Hepatocyte (in vitro differentiated cells): ENCODE measurements around the gene NUP210L. TPM values are rescaled to one million over a fixed set of nuclear protein-coding genes. Genes with fewer than 3 reads are reported as not detected.
"Not testable (repeated sequence)": the region's sequence is repeated elsewhere in the genome, so short reads cannot be mapped to it uniquely, and the experiment has no call there.

ENCODE experiments used
- DNase-seq: peaks from one replicate; pipeline ENCODE4 v3.0.0-alpha.2; 2016; ENCODE audit warnings: low spot score
- H2AFZ ChIP-seq: fragments of 200-600 bp; sonication (generic); 2 replicates; pipeline ENCODE4 v1.6.0; 2016; ENCODE audit warnings: antibody characterized with exemption, mild to moderate bottlenecking
- H3K27ac ChIP-seq: fragments of 200-600 bp; sonication (generic); 2 replicates; pipeline ENCODE4 v1.5.1; 2016; ENCODE audit warnings: mild to moderate bottlenecking
- H3K27me3 ChIP-seq: fragments of 200-600 bp; sonication (generic); 2 replicates; pipeline ENCODE4 v1.6.1; 2016
- H3K36me3 ChIP-seq: fragments of 200-600 bp; sonication (generic); replicated peaks from 2 replicates; pipeline ENCODE4 v1.5.1; 2016; ENCODE audit warnings: low read depth; ENCODE audit not compliant: insufficient read depth
- H3K4me1 ChIP-seq: fragments of 200-600 bp; sonication (generic); 2 replicates; pipeline ENCODE4 v1.5.1; 2016; ENCODE audit warnings: mild to moderate bottlenecking, moderate library complexity; ENCODE audit not compliant: insufficient read depth
- H3K4me2 ChIP-seq: fragments of 200-600 bp; sonication (generic); 2 replicates; pipeline ENCODE4 v1.6.0; 2016
- H3K4me3 ChIP-seq: fragments of 200-600 bp; sonication (generic); 2 replicates; pipeline ENCODE4 v1.5.1; 2016; ENCODE audit warnings: mild to moderate bottlenecking
- H3K79me2 ChIP-seq: fragments of 200-600 bp; sonication (generic); 2 replicates; pipeline ENCODE4 v1.6.0; 2017; ENCODE audit warnings: mild to moderate bottlenecking
- H3K9me2 ChIP-seq: fragments of 200-600 bp; sonication (generic); replicated peaks from 2 replicates; pipeline ENCODE4 v1.6.0; 2017; ENCODE audit warnings: mild to moderate bottlenecking; ENCODE audit not compliant: insufficient read depth
- H3K9me3 ChIP-seq: fragments of 200-600 bp; sonication (generic); 2 replicates; pipeline ENCODE4 v1.5.1; 2016; ENCODE audit warnings: low read depth, mild to moderate bottlenecking
- H4K20me1 ChIP-seq: fragments of 200-600 bp; sonication (generic); 2 replicates; pipeline ENCODE4 v1.6.0; 2016; ENCODE audit warnings: mild to moderate bottlenecking; ENCODE audit not compliant: insufficient read depth, poor library complexity, severe bottlenecking
- EZH2 ChIP-seq: fragments of 200-600 bp; sonication (generic); IDR thresholded peaks from 2 replicates; pipeline ENCODE4 v1.6.1; 2016; ENCODE audit warnings: antibody characterized with exemption, mild to moderate bottlenecking, borderline replicate concordance
- EZH2phosphoT487 ChIP-seq: fragments of 200-600 bp; sonication (generic); IDR thresholded peaks from one replicate; pipeline ENCODE4 v1.6.1; 2018; ENCODE audit warnings: antibody characterized with exemption, mild to moderate bottlenecking, low read depth, moderate library complexity; ENCODE audit not compliant: unreplicated experiment, severe bottlenecking
- WGBS: methylation state at CpG from one replicate; pipeline ENCODE4 v1.1.6; 2016; ENCODE audit warnings: low lambda C conversion rate; ENCODE audit errors: missing lambda C conversion rate; 5-methylcytosine and 5-hydroxymethylcytosine counted together
- polyA plus RNA-seq: library from polyadenylated mRNA; unstranded; fragments of >200 nt; fragmentation: Nextera tagmentation; extraction: Ambion mirVana; gene quantifications from 2 replicates; pipeline ENCODE4 v1.2.1, GENCODE V29; 2016
- total RNA-seq: library from RNA; depleted of rRNA; stranded (reverse); fragments of >200 nt; gene quantifications from 2 replicates; pipeline ENCODE4 v1.2.3, GENCODE V29; 2014
- TF ChIP-seq, protein P1 (sequence below): fragments of 200-600 bp; sonication (generic); IDR thresholded peaks from 2 replicates; pipeline ENCODE4 v1.5.1; 2016; ENCODE audit warnings: antibody characterized with exemption, mild to moderate bottlenecking; ENCODE audit not compliant: poor library complexity

NUP210L gene
- total and polyA plus RNA-seq, 2 experiments from 2014 or later: 0.03 TPM; not detected in 1

DNA sequence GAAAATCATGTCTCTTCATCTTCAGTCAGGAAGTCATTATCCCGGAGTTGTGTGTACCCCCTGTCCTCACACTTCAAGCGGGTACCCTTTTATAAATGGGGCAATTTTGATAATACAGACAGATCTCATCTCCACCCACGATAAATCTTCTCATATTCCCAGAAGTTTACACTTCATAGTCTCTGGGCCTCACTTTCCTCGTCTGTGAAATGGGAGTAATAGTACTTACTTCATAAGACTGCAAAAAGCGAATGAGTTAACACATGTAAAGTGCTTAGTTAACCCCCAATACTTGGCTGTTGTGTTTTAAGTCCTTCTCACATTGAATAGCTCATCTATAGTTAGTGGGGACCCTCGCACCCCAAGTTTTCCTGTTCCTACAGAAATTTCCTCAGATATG lies 820 bp downstream of the NUP210L start:
- Histone ChIP-seq H3K4me1 (peaks cover 7% of the 10 kb centered on the region), H3K27me3 (no peaks in the 10 kb centered on the region), H3K4me2 (no peak overlapping the region), H3K9me3 (no peaks in the 10 kb centered on the region), H3K4me3 (no peak overlapping the region), H3K79me2 (no peaks in the 10 kb centered on the region), H4K20me1 (no peaks in the 10 kb centered on the region), H3K9me2 (no peaks in the 10 kb centered on the region), H3K27ac (peak overlapping the region; percentile 87), H3K36me3 (no peaks in the 10 kb centered on the region), H2AFZ (no peak overlapping the region)
- TF ChIP-seq, protein P1, sequence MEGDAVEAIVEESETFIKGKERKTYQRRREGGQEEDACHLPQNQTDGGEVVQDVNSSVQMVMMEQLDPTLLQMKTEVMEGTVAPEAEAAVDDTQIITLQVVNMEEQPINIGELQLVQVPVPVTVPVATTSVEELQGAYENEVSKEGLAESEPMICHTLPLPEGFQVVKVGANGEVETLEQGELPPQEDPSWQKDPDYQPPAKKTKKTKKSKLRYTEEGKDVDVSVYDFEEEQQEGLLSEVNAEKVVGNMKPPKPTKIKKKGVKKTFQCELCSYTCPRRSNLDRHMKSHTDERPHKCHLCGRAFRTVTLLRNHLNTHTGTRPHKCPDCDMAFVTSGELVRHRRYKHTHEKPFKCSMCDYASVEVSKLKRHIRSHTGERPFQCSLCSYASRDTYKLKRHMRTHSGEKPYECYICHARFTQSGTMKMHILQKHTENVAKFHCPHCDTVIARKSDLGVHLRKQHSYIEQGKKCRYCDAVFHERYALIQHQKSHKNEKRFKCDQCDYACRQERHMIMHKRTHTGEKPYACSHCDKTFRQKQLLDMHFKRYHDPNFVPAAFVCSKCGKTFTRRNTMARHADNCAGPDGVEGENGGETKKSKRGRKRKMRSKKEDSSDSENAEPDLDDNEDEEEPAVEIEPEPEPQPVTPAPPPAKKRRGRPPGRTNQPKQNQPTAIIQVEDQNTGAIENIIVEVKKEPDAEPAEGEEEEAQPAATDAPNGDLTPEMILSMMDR: no peak
- TF ChIP-seq EZH2phosphoT487: no peak
- no peak for TF ChIP-seq EZH2
- WGBS: 94% methylated on average over 6 of the region's 6 CpGs
- no peak for DNase-seq

DNA sequence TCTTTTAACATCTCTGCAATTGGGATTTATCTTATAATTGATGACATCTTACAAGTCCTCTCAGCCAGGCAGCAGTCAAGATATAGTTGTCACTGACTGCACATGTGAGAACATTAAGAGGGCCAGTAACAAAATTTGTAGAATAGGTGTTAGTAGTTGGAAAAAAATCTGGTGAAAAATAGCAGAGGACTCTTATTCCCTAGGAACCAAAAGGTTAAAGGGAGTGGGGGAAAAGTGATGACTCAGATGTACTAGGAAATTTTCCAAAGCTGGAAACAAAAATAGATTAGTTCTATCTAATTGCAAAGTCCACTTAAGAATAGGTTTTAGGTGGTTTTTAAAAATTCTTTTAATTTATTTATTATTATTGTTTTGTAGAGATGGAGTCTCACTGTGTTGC lies 3.6 kb downstream of the NUP210L start:
- no peak for DNase-seq
- no peaks in the 10 kb centered on the region for H4K20me1 ChIP-seq
- H3K4me1 ChIP-seq: peaks cover 7% of the 10 kb centered on the region
- no peak overlapping the region for H3K4me2 ChIP-seq
- no peak overlapping the region for H3K4me3 ChIP-seq
- no peak overlapping the region for H3K27ac ChIP-seq
- no peaks in the 10 kb centered on the region for H3K9me3 ChIP-seq
- H3K9me2 ChIP-seq: no peaks in the 10 kb centered on the region
- H3K79me2 ChIP-seq: no peaks in the 10 kb centered on the region
- H2AFZ ChIP-seq: no peak overlapping the region
- no peaks in the 10 kb centered on the region for H3K36me3 ChIP-seq
- no peaks in the 10 kb centered on the region for H3K27me3 ChIP-seq
- TF ChIP-seq, protein P1: no peak
- TF ChIP-seq EZH2: no peak
- TF ChIP-seq EZH2phosphoT487: no peak

DNA sequence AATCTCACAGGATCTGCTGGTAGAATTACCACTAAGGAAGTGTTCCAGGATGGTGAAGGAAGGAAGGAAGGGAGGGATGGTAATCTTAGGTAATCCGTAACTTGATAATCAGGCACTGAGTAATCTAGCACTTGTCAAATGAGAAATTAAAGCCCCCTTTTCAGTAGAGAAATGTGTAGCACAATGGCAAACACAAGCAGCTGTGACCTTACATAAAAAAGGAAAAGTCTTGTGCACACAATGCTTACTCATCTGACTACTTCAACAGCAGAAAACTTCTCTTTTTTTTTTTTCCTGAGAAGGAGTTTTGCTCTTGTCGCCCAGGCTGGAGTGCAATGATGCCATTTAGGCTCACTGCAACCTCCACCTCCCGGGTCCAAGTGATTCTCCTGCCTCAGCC lies 6.1 kb downstream of the NUP210L start:
- TF ChIP-seq EZH2phosphoT487 (no peak), EZH2 (no peak)
- TF ChIP-seq, protein P1: no peak
- H4K20me1 ChIP-seq: no peaks in the 10 kb centered on the region
- no peaks in the 10 kb centered on the region for H3K79me2 ChIP-seq
- no peak overlapping the region for H3K27ac ChIP-seq
- H3K4me3 ChIP-seq: no peak overlapping the region
- no peak for DNase-seq
- no peak overlapping the region for H3K4me2 ChIP-seq
- no peaks in the 10 kb centered on the region for H3K27me3 ChIP-seq
- H3K9me2 ChIP-seq: no peaks in the 10 kb centered on the region
- H2AFZ ChIP-seq: no peak overlapping the region
- peaks cover 3% of the 10 kb centered on the region for H3K4me1 ChIP-seq
- no peaks in the 10 kb centered on the region for H3K9me3 ChIP-seq
- 68% methylated on average over 3 of the region's 3 CpGs for WGBS
- no peaks in the 10 kb centered on the region for H3K36me3 ChIP-seq

DNA sequence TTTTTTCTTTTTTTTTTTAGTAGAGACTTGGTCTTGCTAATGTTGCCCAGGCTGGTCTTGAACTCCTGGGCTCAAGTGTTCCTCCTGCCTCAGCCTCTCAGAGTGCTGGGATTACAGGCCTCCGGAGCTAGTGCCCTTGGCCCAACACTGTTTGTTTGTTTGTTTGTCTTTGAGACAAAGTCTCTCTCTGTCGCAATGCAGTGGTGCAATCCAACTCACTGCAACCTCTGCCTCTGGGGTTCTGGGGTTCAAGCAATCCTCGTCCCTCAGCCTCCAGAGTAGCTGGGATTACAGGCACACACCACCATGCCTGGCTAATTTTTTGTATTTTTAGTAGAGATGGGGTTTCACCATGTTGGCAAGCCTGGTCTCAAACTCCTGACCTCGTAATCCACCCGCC lies 7.4 kb downstream of the NUP210L start:
- not testable (repeated sequence) for H3K27me3 ChIP-seq, H3K4me2 ChIP-seq, H3K36me3 ChIP-seq, H3K79me2 ChIP-seq, H3K4me3 ChIP-seq, H3K9me2 ChIP-seq, H3K9me3 ChIP-seq, H4K20me1 ChIP-seq, DNase-seq, H3K27ac ChIP-seq, H2AFZ ChIP-seq, H3K4me1 ChIP-seq
- 100% methylated on average over 5 of the region's 5 CpGs for WGBS
